Measurements from ENCODE around the gene OR8J1.

Gene OR8J1

DNA sequence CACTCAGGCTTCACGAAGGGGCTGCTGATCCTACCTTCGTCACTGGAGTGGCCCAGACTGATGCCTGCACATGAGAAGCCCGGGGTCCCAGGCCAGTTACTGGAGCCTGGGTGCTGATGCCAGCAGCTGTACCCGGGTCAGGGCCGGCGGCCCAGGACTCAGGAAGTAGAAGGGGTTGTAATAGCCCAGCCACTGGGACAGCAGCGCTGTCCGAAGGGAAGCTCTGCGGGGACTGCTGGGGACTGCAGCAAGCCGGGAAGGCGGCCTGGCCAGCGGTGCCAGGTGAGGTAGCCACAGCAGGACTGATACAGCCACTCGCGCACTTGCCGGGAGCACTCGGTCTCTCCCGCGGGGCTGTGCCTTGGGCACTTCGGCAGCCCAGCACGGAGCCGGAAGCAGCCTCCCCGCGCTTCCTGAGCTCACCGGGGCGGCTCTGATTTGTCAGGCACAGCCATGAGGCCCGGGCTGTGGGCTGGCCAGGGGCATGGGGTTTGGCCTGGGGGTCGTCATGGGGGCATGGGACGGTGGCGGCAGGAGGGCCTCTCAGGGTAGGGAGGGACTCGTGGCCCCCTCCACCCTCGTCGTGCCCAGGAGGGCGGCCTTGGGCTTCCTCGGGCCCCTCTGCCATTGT is 22.1 kb upstream of the OR8J1 start:
- no peaks in the 10 kb centered on the region for H3F3A ChIP-seq (ENCODE audit: insufficient read depth, low read length)
- H3K27ac ChIP-seq (ENCODE audit: low read depth, low read length, poor library complexity, severe bottlenecking) = no peak overlapping the region
- H3K9me3 ChIP-seq (ENCODE audit: low read length) = no peaks in the 10 kb centered on the region
- no peaks in the 10 kb centered on the region for H4K20me1 ChIP-seq (ENCODE audit: insufficient read depth, low read length)
- TF ChIP-seq, protein P1, sequence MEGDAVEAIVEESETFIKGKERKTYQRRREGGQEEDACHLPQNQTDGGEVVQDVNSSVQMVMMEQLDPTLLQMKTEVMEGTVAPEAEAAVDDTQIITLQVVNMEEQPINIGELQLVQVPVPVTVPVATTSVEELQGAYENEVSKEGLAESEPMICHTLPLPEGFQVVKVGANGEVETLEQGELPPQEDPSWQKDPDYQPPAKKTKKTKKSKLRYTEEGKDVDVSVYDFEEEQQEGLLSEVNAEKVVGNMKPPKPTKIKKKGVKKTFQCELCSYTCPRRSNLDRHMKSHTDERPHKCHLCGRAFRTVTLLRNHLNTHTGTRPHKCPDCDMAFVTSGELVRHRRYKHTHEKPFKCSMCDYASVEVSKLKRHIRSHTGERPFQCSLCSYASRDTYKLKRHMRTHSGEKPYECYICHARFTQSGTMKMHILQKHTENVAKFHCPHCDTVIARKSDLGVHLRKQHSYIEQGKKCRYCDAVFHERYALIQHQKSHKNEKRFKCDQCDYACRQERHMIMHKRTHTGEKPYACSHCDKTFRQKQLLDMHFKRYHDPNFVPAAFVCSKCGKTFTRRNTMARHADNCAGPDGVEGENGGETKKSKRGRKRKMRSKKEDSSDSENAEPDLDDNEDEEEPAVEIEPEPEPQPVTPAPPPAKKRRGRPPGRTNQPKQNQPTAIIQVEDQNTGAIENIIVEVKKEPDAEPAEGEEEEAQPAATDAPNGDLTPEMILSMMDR (IDR thresholded peaks at IDR 0.05; ENCODE audit: low read length) = no peak
- TF ChIP-seq EZH2 (IDR thresholded peaks at IDR 0.05; ENCODE audit: borderline replicate concordance, low read length) = no peak
- no peaks in the 10 kb centered on the region for H3K79me2 ChIP-seq (ENCODE audit: insufficient read depth, low read length)
- H3K9ac ChIP-seq (ENCODE audit: low read length) = no peak overlapping the region
- H2AFZ ChIP-seq (ENCODE audit: low read length) = no peak overlapping the region
- H3K4me1 ChIP-seq (ENCODE audit: insufficient read depth, low read length, severe bottlenecking) = no peaks in the 10 kb centered on the region
- no peak overlapping the region for H3K4me3 ChIP-seq (ENCODE audit: low read depth, low read length, poor library complexity, severe bottlenecking)
- H3K36me3 ChIP-seq (ENCODE audit: insufficient read depth, low read length) = no peaks in the 10 kb centered on the region
- H3K9me2 ChIP-seq (ENCODE audit: low read depth, low read length) = no peaks in the 10 kb centered on the region
- H3K27me3 ChIP-seq (ENCODE audit: insufficient read depth, low read length) = no peaks in the 10 kb centered on the region
- no peak overlapping the region for H3K4me2 ChIP-seq (ENCODE audit: low read length)

DNA sequence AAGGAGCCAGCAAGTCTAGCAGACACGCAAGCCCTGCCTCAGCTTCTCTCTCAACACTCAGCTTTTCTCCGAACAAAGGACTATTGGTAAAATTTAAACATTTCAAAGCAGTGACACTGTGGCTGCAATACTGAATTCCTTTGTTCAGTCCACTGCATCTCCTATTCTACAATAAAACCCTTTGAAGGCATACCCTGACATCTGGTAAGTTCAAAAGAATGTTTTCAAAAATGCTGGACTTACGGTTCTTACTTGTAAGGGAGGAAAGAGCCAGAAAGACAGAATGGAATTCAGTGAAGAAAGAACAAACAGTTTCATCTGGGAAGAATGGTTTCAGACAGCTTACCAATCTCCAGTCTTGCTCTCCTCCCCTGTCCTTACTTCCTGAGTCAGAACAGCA is 20.9 kb upstream of the OR8J1 start:
- no peaks in the 10 kb centered on the region for H3K27me3 ChIP-seq (ENCODE audit: insufficient read depth, low read length)
- H3K4me3 ChIP-seq (ENCODE audit: low read depth, low read length, poor library complexity, severe bottlenecking) = no peak overlapping the region
- no peak overlapping the region for H3K4me2 ChIP-seq (ENCODE audit: low read length)
- H3K4me1 ChIP-seq (ENCODE audit: insufficient read depth, low read length, severe bottlenecking) = no peaks in the 10 kb centered on the region
- TF ChIP-seq EZH2 (IDR thresholded peaks at IDR 0.05; ENCODE audit: borderline replicate concordance, low read length) = no peak
- TF ChIP-seq, protein P1 (IDR thresholded peaks at IDR 0.05; ENCODE audit: low read length) = no peak
- no peaks in the 10 kb centered on the region for H3F3A ChIP-seq (ENCODE audit: insufficient read depth, low read length)
- H2AFZ ChIP-seq (ENCODE audit: low read length) = no peak overlapping the region
- H3K36me3 ChIP-seq (ENCODE audit: insufficient read depth, low read length) = no peaks in the 10 kb centered on the region
- H3K9me2 ChIP-seq (ENCODE audit: low read depth, low read length) = no peaks in the 10 kb centered on the region
- H4K20me1 ChIP-seq (ENCODE audit: insufficient read depth, low read length) = no peaks in the 10 kb centered on the region
- no peak overlapping the region for H3K27ac ChIP-seq (ENCODE audit: low read depth, low read length, poor library complexity, severe bottlenecking)
- H3K9me3 ChIP-seq (ENCODE audit: low read length) = no peaks in the 10 kb centered on the region
- H3K79me2 ChIP-seq (ENCODE audit: insufficient read depth, low read length) = no peaks in the 10 kb centered on the region
- H3K9ac ChIP-seq (ENCODE audit: low read length) = no peak overlapping the region

DNA sequence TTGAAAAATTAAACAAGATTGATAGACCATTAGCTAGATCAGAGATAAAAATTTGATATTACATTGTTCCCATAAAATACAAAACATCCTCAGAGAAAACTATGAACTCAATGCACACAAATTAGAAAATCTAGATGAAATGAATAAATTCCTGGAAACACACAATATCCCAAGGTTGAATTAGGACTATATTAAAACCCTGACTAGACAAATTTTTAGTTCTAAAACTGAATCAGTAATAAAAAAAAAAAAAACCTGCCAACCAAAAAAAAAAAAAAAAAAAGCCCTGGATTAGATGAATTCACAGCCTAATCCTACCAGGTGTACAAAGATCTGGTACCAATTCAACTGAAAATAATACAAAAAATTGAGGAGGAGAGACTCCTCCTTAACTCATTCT is 13.8 kb upstream of the OR8J1 start:
- H3K4me2 ChIP-seq (ENCODE audit: low read length) = no peak overlapping the region
- TF ChIP-seq, protein P1 (IDR thresholded peaks at IDR 0.05; ENCODE audit: low read length) = no peak
- no peak for TF ChIP-seq EZH2 (IDR thresholded peaks at IDR 0.05; ENCODE audit: borderline replicate concordance, low read length)
- H3K79me2 ChIP-seq (ENCODE audit: insufficient read depth, low read length) = no peaks in the 10 kb centered on the region
- H3K9me3 ChIP-seq (ENCODE audit: low read length) = no peaks in the 10 kb centered on the region
- no peak overlapping the region for H3K4me3 ChIP-seq (ENCODE audit: low read depth, low read length, poor library complexity, severe bottlenecking)
- H3K9ac ChIP-seq (ENCODE audit: low read length) = no peak overlapping the region
- no peak overlapping the region for H2AFZ ChIP-seq (ENCODE audit: low read length)
- H3K27me3 ChIP-seq (ENCODE audit: insufficient read depth, low read length) = no peaks in the 10 kb centered on the region
- no peaks in the 10 kb centered on the region for H3K36me3 ChIP-seq (ENCODE audit: insufficient read depth, low read length)
- no peaks in the 10 kb centered on the region for H4K20me1 ChIP-seq (ENCODE audit: insufficient read depth, low read length)
- H3K4me1 ChIP-seq (ENCODE audit: insufficient read depth, low read length, severe bottlenecking) = no peaks in the 10 kb centered on the region
- H3K9me2 ChIP-seq (ENCODE audit: low read depth, low read length) = no peaks in the 10 kb centered on the region
- H3K27ac ChIP-seq (ENCODE audit: low read depth, low read length, poor library complexity, severe bottlenecking) = no peak overlapping the region
- no peaks in the 10 kb centered on the region for H3F3A ChIP-seq (ENCODE audit: insufficient read depth, low read length)

All from OCI-LY1 (cell line).